BLaER1 treated with 17β-estradiol and CSF1 and Interleukin-3, amounts not matched to agents 10 nM and 100 nM (cell line): ENCODE data around the gene CPZ.

ENCODE experiments used
- H3K27ac ChIP-seq, 11 experiments: shearing (Covaris generic); formaldehyde crosslinking; 2 replicates each; pipeline ENCODE4 v1.8.1; 2022
- H3K27me3 ChIP-seq, 11 experiments: shearing (Covaris generic); formaldehyde crosslinking; 2 replicates each; pipeline ENCODE4 v1.8.1; 2022
- H3K36me3 ChIP-seq, 11 experiments: shearing (Covaris generic); formaldehyde crosslinking; 2 replicates each; pipeline ENCODE4 v1.8.1; 2022
- H3K4me1 ChIP-seq, 10 experiments: shearing (Covaris generic); formaldehyde crosslinking; 2 replicates each; pipeline ENCODE4 v1.8.1; 2022
- H3K4me2 ChIP-seq, 11 experiments: shearing (Covaris generic); formaldehyde crosslinking; 2 replicates each; pipeline ENCODE4 v1.8.1; 2022
- H3K4me3 ChIP-seq, 10 experiments: shearing (Covaris generic); formaldehyde crosslinking; 2 replicates each; pipeline ENCODE4 v1.8.1; 2022
- H3K9ac ChIP-seq, 11 experiments: shearing (Covaris generic); formaldehyde crosslinking; 2 replicates each; pipeline ENCODE4 v1.8.1; 2022
- H3K9me3 ChIP-seq, 11 experiments: shearing (Covaris generic); formaldehyde crosslinking; replicated peaks in 1 of 11; 2 replicates each; pipeline ENCODE4 v1.8.1; 2022
- H4K20me1 ChIP-seq, 11 experiments: shearing (Covaris generic); formaldehyde crosslinking; 2 replicates each; pipeline ENCODE4 v1.8.1; 2022
- Cebpa-rat ChIP-seq, 11 experiments: shearing (Covaris generic); IDR thresholded peaks; 2 replicates each; pipeline ENCODE4 v1.8.1; 2022

Gene CPZ

DNA sequence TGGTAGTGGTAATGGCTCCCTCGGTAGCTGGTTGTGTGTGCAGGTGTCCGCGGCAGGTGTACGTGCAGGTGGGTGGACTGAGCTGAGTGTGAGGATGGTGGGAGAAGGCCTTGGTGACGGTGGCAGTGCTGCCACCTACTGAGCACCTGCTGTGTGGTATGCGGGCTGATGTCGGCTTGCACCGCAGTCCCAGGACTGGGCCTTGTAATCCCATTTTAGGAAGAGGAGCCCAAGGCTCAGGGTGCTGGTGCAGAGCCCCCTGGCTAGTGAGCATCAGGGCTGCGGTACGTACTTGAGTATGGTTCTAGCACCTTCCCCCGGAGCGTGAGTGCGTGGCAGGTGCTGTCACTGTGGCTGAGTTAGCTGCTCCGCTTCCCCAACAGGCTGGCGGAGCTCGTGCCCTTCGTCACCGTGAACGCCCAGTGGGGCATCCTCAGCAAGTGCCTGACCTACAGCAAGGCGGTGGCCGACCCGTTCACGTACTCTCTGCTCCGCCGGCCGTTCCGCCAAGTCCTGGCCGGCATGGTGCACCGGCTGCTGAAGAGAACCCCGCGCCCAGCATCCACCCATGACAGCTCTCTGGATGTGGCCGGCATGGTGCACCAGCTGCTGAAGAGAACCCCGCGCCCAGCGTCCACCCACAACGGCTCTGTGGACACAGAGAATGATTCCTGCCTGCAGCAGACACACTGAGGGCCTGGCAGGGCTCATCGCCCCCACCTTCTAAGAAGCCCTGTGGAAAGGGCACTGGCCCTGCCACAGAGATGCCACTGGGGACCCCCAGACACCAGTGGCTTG, 5.7 kb upstream of the CPZ start:
- Histone ChIP-seq H3K4me2 (peak overlapping the region in 5 of 11 experiments; percentile 9 to 32 (median 24); a peak in 6 of 22 replicates), H3K4me3 (no peak overlapping the region), H3K27me3 (peaks cover 27 to 41% (median 35%) of the 10 kb centered on the region in 11 experiments), H3K36me3 (no peaks in the 10 kb centered on the region), H3K4me1 (peaks cover 0 to 30% (median 10%) of the 10 kb centered on the region in 10 experiments; a peak in 12 of 20 replicates), H3K27ac (no peak overlapping the region), H3K9me3 (no peaks in the 10 kb centered on the region), H3K9ac (no peak overlapping the region), H4K20me1 (peaks cover 0 to 63% (median 21%) of the 10 kb centered on the region in 11 experiments; a peak in 15 of 22 replicates)
- no peak for TF ChIP-seq Cebpa-rat (IDR thresholded peaks at IDR 0.05)

DNA sequence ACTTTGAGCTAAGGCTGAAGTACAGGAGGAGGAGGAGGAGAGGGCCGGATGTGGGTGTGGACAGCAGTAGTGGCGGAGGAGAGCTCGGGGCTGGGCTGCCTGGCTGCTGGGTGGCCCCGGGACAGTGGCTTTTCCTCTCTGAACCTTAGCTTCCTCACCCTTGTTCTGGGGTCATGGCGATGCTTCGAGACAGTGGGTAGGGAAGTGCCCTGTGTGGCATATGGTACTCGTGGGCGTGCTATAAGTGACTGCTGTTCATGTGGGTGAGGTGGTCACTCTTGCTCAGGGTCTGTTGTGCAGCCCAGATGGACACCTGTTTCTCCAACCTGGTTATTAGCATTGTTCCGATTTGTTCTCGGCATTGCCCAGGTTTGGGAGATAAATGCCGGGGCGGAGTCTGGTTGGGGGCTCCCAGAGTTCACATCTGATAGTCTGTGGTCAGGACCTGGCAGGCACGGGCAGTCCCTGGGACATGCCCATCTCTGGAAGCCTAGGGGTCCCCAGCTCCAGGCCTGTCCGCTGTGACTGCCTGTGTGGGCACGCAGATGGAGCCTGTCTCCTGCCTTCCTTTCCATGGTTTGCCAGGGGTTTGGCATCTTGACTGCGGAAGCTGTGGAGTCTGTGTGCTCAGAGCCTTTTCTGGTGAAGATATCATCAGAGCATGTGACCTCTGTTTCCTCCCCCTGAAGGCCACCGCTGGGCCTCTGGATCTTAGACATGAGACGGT, 4.9 kb upstream of the CPZ start:
- no peak for TF ChIP-seq Cebpa-rat (IDR thresholded peaks at IDR 0.05)
- Histone ChIP-seq H3K9ac (no peak overlapping the region), H3K4me3 (no peak overlapping the region), H3K4me2 (no peak overlapping the region), H3K36me3 (no peaks in the 10 kb centered on the region), H3K4me1 (peaks cover 3 to 32% (median 12%) of the 10 kb centered on the region in 10 experiments; a peak in 16 of 20 replicates), H3K27ac (no peak overlapping the region), H4K20me1 (peaks cover 0 to 63% (median 24%) of the 10 kb centered on the region in 11 experiments; a peak in 16 of 22 replicates), H3K9me3 (no peaks in the 10 kb centered on the region), H3K27me3 (peaks cover 35 to 49% (median 42%) of the 10 kb centered on the region in 11 experiments)

DNA sequence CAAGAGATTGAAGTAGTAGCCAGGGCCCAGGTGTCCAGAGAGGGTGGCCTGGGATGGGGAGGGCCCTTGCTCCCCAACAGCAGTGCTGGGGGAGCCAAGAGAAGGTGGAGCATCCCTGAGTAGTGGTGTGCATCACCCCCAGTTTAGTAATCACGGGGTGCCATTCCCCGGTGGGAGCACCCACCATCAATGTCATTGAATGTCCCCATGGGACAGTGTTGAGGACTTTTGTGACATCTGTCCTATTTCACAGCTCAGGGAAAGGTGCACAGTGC, 4.4 kb upstream of the CPZ start:
- Histone ChIP-seq H3K4me2 (no peak overlapping the region), H3K27me3 (peaks cover 40 to 54% (median 47%) of the 10 kb centered on the region in 11 experiments), H3K27ac (no peak overlapping the region), H4K20me1 (peaks cover 0 to 67% (median 28%) of the 10 kb centered on the region in 11 experiments; a peak in 16 of 22 replicates), H3K9ac (no peak overlapping the region), H3K4me3 (no peak overlapping the region), H3K9me3 (no peaks in the 10 kb centered on the region), H3K4me1 (peaks cover 8 to 37% (median 17%) of the 10 kb centered on the region in 10 experiments; a peak in 16 of 20 replicates), H3K36me3 (no peaks in the 10 kb centered on the region)
- TF ChIP-seq Cebpa-rat (IDR thresholded peaks at IDR 0.05) = no peak

DNA sequence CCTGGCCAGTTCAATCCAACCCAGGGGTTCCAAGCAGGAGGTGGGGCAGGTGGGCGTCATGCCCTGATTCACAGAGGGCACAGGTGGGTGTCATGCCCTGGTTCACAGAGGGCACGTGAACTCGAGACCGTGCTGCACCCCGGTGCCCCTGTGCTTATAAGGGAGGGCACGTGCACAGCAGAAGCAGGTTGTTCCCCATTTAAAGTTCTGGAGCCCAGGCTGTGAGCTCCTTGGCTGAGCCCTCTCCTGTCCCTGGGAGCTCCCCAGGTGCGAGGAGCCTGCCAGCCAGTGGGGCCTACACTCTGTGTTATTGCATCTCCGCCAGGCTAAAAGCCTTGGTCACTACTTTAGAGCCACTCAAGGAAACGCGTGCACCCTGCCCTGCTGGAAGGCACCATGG, 3.2 kb upstream of the CPZ start:
- no peak overlapping the region for H3K4me3 ChIP-seq
- no peaks in the 10 kb centered on the region for H3K9me3 ChIP-seq
- no peak overlapping the region for H3K4me2 ChIP-seq
- H3K4me1 ChIP-seq = peaks cover 10 to 49% (median 24%) of the 10 kb centered on the region in 10 experiments; a peak in 16 of 20 replicates
- no peaks in the 10 kb centered on the region for H3K36me3 ChIP-seq
- no peak for TF ChIP-seq Cebpa-rat (IDR thresholded peaks at IDR 0.05)
- peaks cover 52 to 66% (median 59%) of the 10 kb centered on the region in 11 experiments for H3K27me3 ChIP-seq
- peaks cover 0 to 79% (median 39%) of the 10 kb centered on the region in 11 experiments; a peak in 16 of 22 replicates for H4K20me1 ChIP-seq
- no peak overlapping the region for H3K27ac ChIP-seq
- no peak overlapping the region for H3K9ac ChIP-seq

DNA sequence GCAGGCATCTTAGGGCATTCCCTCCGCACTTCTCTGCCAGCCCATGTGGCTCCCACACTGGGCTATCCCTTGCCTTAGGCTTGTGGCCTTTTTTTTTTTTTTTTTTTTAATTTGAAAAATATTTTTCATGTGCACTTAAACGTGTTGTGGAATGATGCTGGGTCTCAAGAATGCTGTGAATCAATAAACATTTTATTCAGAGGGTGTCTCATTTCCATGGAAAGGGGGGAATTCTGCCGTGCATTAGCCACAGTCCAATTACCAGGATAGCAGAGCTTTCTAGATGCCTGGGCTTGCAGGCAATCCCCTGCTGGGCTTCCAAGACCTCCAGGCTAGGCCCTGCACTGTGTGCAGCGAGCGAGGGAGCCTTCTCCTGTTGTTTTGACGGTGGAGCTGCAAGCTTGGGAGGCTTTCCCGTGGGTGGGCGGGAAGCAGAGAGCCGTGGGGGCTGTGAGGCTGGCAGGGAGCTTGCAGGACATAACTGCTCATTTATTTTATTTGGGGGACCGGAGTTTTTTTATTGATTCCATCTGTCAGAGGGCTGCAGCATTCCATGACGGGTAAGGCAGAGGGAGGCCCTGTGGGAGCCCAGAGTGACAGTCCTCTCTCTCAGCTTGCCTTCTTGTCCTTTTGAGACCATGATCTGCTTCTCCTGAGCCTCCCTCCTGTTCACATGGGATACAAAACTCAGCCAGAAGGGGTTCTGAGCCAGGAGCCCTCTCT, 2.6 kb upstream of the CPZ start:
- H3K9me3 ChIP-seq = no peaks in the 10 kb centered on the region
- H3K9ac ChIP-seq = no peak overlapping the region
- no peak overlapping the region for H3K4me2 ChIP-seq
- H3K4me3 ChIP-seq = no peak overlapping the region
- peaks cover 53 to 67% (median 61%) of the 10 kb centered on the region in 11 experiments for H3K27me3 ChIP-seq
- peaks cover 0 to 79% (median 39%) of the 10 kb centered on the region in 11 experiments; a peak in 16 of 22 replicates for H4K20me1 ChIP-seq
- H3K27ac ChIP-seq = no peak overlapping the region
- no peak for TF ChIP-seq Cebpa-rat (IDR thresholded peaks at IDR 0.05)
- H3K4me1 ChIP-seq = peaks cover 10 to 55% (median 27%) of the 10 kb centered on the region in 10 experiments; a peak in 16 of 20 replicates
- H3K36me3 ChIP-seq = no peaks in the 10 kb centered on the region

GRCh38 chr4:8590546-8590880, 2.1 kb upstream of the CPZ start:
- Histone ChIP-seq H3K4me2 (no peak overlapping the region), H3K4me3 (no peak overlapping the region), H3K27ac (no peak overlapping the region), H3K9ac (no peak overlapping the region), H3K36me3 (no peaks in the 10 kb centered on the region), H3K27me3 (peaks cover 53 to 67% (median 61%) of the 10 kb centered on the region in 11 experiments), H4K20me1 (peaks cover 0 to 80% (median 39%) of the 10 kb centered on the region in 11 experiments; a peak in 16 of 22 replicates), H3K9me3 (no peaks in the 10 kb centered on the region), H3K4me1 (peaks cover 10 to 60% (median 31%) of the 10 kb centered on the region in 10 experiments; a peak in 16 of 20 replicates)
- TF ChIP-seq Cebpa-rat (IDR thresholded peaks at IDR 0.05) = no peak

DNA sequence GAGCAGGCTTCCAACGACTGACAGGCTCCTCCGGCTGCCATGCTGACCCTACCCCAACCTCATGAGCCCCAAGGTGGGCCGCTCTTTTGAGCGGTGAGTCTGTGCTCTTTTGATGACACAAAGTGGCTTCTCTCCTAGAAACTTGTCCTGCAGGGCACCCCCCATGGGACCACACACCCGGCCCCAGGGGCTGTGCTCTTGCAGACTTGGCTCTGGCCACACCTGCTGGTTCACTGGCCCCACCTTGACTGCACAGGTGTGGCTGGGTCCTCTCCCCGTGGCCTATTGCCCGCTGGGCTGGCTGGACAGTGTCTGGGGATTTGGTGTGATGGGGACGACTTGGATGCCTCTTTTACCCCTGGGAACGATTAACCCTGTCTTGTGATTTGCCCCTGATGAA, 1.5 kb upstream of the CPZ start:
- Histone ChIP-seq H3K4me1 (peaks cover 10 to 60% (median 33%) of the 10 kb centered on the region in 10 experiments; a peak in 16 of 20 replicates), H3K27me3 (peaks cover 53 to 67% (median 61%) of the 10 kb centered on the region in 11 experiments), H4K20me1 (peaks cover 0 to 82% (median 39%) of the 10 kb centered on the region in 11 experiments; a peak in 16 of 22 replicates), H3K4me3 (no peak overlapping the region), H3K36me3 (no peaks in the 10 kb centered on the region), H3K27ac (no peak overlapping the region), H3K4me2 (no peak overlapping the region; a peak in 1 of 22 replicates), H3K9me3 (no peaks in the 10 kb centered on the region), H3K9ac (no peak overlapping the region)
- no peak for TF ChIP-seq Cebpa-rat (IDR thresholded peaks at IDR 0.05)

DNA sequence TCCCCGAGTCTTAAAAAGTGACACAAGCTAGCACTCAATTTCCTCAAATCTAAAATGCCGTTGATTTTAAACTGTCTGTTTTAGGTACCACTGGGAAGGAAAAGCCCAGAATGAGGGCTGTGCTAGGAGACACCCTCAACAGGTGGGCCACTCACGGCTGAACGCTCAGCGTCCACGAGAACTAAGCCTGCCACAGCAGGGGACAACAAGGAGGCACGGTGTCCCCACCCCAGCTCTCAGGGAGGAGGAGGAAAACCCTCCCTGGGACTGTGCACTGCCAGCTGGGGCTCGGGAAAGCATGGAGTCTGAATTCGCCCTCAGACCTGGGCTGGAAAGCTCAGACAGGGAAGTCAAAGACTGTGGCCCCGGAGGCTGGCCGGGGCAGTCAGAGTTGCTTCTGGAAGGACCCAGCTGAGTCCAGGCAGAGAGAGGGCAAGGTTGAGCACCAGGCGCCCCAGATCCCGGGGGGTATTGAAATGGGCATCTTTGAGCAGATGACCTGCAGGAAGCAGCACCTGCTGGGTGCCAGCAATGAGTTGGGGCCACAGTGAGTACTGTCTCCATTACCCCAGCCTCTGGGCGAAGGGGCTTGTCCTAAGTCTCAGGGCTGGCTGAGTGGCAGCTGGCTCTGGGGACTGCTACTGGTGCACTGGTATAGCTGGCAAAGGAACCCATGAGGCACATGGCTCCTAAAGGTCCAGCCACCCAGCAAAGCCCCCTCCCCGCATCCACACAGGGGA, 769 bp upstream of the CPZ start:
- no peak for TF ChIP-seq Cebpa-rat (IDR thresholded peaks at IDR 0.05)
- Histone ChIP-seq H3K27ac (no peak overlapping the region), H3K27me3 (peaks cover 53 to 67% (median 61%) of the 10 kb centered on the region in 11 experiments), H3K4me2 (peak overlapping the region in 1 of 11 experiments; percentile 58; a peak in 3 of 22 replicates), H3K9me3 (no peaks in the 10 kb centered on the region), H3K4me1 (peaks cover 10 to 53% (median 27%) of the 10 kb centered on the region in 10 experiments; a peak in 16 of 20 replicates), H3K4me3 (no peak overlapping the region), H3K36me3 (no peaks in the 10 kb centered on the region), H4K20me1 (peaks cover 0 to 78% (median 39%) of the 10 kb centered on the region in 11 experiments; a peak in 16 of 22 replicates), H3K9ac (no peak overlapping the region)
